Limb (tissue), 2 donors: Measurements from ENCODE around the gene SULT1A2.
A peak's percentile ranks its signal among the peaks of the same experiment; 100 is the strongest.
"Not testable (repeated sequence)": the region's sequence is repeated elsewhere in the genome, so short reads cannot be mapped to it uniquely, and the experiment has no call there.

Experiments used
- DNase-seq, 2 donors: peaks; one replicate each; pipeline ENCODE4 v3.0.0-alpha.2; 2016; ENCODE audit errors: extremely low spot score in 2 of 2

Gene SULT1A2

GRCh38 chr16:28591355-28591754, 5.5 kb downstream of the SULT1A2 start:
- no peak for DNase-seq

- no peak for DNase-seq
Observed at GRCh38 chr16:28590384-28591340, 6.2 kb downstream of the SULT1A2 start.

GRCh38 chr16:28589930-28590329, 6.9 kb downstream of the SULT1A2 start:
- DNase-seq = no peak

- DNase-seq = no peak
Observed at GRCh38 chr16:28589069-28589468, 7.8 kb downstream of the SULT1A2 start.

- DNase-seq = no peak
Observed at GRCh38 chr16:28587386-28587785, 9.5 kb downstream of the SULT1A2 start.

- no peak for DNase-seq
Observed at GRCh38 chr16:28586466-28586865, 10.4 kb downstream of the SULT1A2 start.

- DNase-seq = no peak
Observed at GRCh38 chr16:28585674-28586073, 11.2 kb downstream of the SULT1A2 start.

GRCh38 chr16:28580726-28581315, 16.0 kb downstream of the SULT1A2 start:
- no peak for DNase-seq

- DNase-seq = no peak
Observed at GRCh38 chr16:28575446-28576109, 21.3 kb downstream of the SULT1A2 start.

- no peak for DNase-seq
Observed at GRCh38 chr16:28574925-28575324, 21.9 kb downstream of the SULT1A2 start.

- no peak for DNase-seq
Observed at GRCh38 chr16:28573738-28574718, 22.8 kb downstream of the SULT1A2 start.

GRCh38 chr16:28572696-28573510, 23.9 kb downstream of the SULT1A2 start:
- DNase-seq = peak; percentile 64 to 73

GRCh38 chr16:28569968-28570752, 26.7 kb downstream of the SULT1A2 start:
- DNase-seq = no peak

GRCh38 chr16:28569021-28569420, 27.8 kb downstream of the SULT1A2 start:
- DNase-seq = no peak

- no peak for DNase-seq
Observed at GRCh38 chr16:28567292-28567691, 29.6 kb downstream of the SULT1A2 start.

- DNase-seq = not testable (repeated sequence)
Observed at GRCh38 chr16:28566233-28566925, 30.5 kb downstream of the SULT1A2 start.

GRCh38 chr16:28563218-28563617, 33.6 kb downstream of the SULT1A2 start:
- no peak for DNase-seq

GRCh38 chr16:28562199-28562598, 34.7 kb downstream of the SULT1A2 start:
- DNase-seq = no peak
